NCI-H1092 (cell line): ENCODE results near the gene WDR86.

ENCODE experiments used
- DNase-seq: peaks from one replicate; lab custom pipeline; 2025; lab: John Stamatoyannopoulos, UW

The WDR86 gene

GRCh38 chr7:151409667-151410404 is at the start of gene WDR86:
TSS of gene WDR86 (minus strand) at chr7:151410038. CDS start at chr7:151409589, 449 bp downstream.
- DNase-seq: no peak

- no peak for DNase-seq
Measured at GRCh38 chr7:151457534-151457933, 47.7 kb upstream of the WDR86 start.

GRCh38 chr7:151456782-151457181 is 46.9 kb upstream of the WDR86 start:
- no peak for DNase-seq

GRCh38 chr7:151456276-151456675 is 46.4 kb upstream of the WDR86 start:
- DNase-seq: no peak

- no peak for DNase-seq
Measured at GRCh38 chr7:151455690-151456089, 45.9 kb upstream of the WDR86 start.

- DNase-seq: no peak
Measured at GRCh38 chr7:151454932-151455530, 45.2 kb upstream of the WDR86 start.

- no peak for DNase-seq
Measured at GRCh38 chr7:151454305-151454704, 44.5 kb upstream of the WDR86 start.

GRCh38 chr7:151453326-151453791 is 43.5 kb upstream of the WDR86 start:
- DNase-seq: no peak

- DNase-seq: no peak
Measured at GRCh38 chr7:151452680-151453325, 43.0 kb upstream of the WDR86 start.

- no peak for DNase-seq
Measured at GRCh38 chr7:151451626-151452571, 42.1 kb upstream of the WDR86 start.

GRCh38 chr7:151451156-151451555 is 41.3 kb upstream of the WDR86 start:
- no peak for DNase-seq

GRCh38 chr7:151449990-151450389 is 40.2 kb upstream of the WDR86 start:
- no peak for DNase-seq

GRCh38 chr7:151448261-151449252 is 38.7 kb upstream of the WDR86 start:
- peak; percentile 33 for DNase-seq

GRCh38 chr7:151447901-151448260 is 38.0 kb upstream of the WDR86 start:
- DNase-seq: no peak

GRCh38 chr7:151447312-151447711 is 37.5 kb upstream of the WDR86 start:
- DNase-seq: no peak

GRCh38 chr7:151446412-151446811 is 36.6 kb upstream of the WDR86 start:
- DNase-seq: no peak

- no peak for DNase-seq
Measured at GRCh38 chr7:151444632-151445031, 34.8 kb upstream of the WDR86 start.

GRCh38 chr7:151442776-151443496 is 33.1 kb upstream of the WDR86 start:
- DNase-seq: no peak

GRCh38 chr7:151440799-151441445 is 31.1 kb upstream of the WDR86 start:
- DNase-seq: no peak
